Sigmoid colon (tissue), 7 donors: ENCODE data around the gene TSPAN13. TPM values are rescaled to one million over a fixed set of nuclear protein-coding genes. Genes with fewer than 3 reads are reported as not detected.
"Not testable (repeated sequence)": the region's sequence is repeated elsewhere in the genome, so short reads cannot be mapped to it uniquely, and the experiment has no call there.

ENCODE experiments used
- DNase-seq: peaks from one replicate; pipeline ENCODE4 v3.0.0-alpha.2; 2019
- H3K27ac ChIP-seq, 4 donors: fragments of 200-600 bp; sonication (generic); one replicate each; pipeline ENCODE4 v1.5.1; 2016 to 2019; ENCODE audit warnings: mild to moderate bottlenecking in 1 of 4
- H3K27me3 ChIP-seq, 3 donors: fragments of 200-600 bp; sonication (generic); one replicate each; pipeline ENCODE4 v1.5.1; 2019; ENCODE audit warnings: mild to moderate bottlenecking in 1 of 3
- H3K36me3 ChIP-seq, 4 donors: fragments of 200-600 bp; sonication (generic); one replicate each; pipeline ENCODE4 v1.5.1; 2016 to 2019
- H3K4me1 ChIP-seq, 4 donors: fragments of 200-600 bp; sonication (generic); one replicate each; pipeline ENCODE4 v1.5.1; 2017 to 2019
- H3K4me3 ChIP-seq, 4 donors: fragments of 200-600 bp; sonication (generic); one replicate each; pipeline ENCODE4 v1.5.1; 2017 to 2019; ENCODE audit warnings: mild to moderate bottlenecking in 2 of 4, moderate library complexity in 1 of 4
- H3K9me3 ChIP-seq, 4 donors: fragments of 200-600 bp in 3 of 4; sonication (generic) in 3 of 4; one replicate each; pipeline versions ENCODE4 v1.5.1 to v1.6.1; 2013 to 2019
- CTCF ChIP-seq, 4 experiments: fragments of 450-650 bp in 3 of 4; fragments of 200-600 bp in 1 of 4; IDR thresholded peaks; one replicate each; pipeline ENCODE4 v1.5.1; 2016 to 2019; ENCODE audit warnings: antibody characterized with exemption in 4 of 4, mild to moderate bottlenecking in 3 of 4, moderate library complexity in 2 of 4
- EP300 ChIP-seq, 4 donors: sonication (generic); formaldehyde crosslinking; IDR thresholded peaks; one replicate each; pipeline ENCODE4 v1.6.1; 2017; ENCODE audit warnings: antibody characterized with exemption in 4 of 4
- POLR2A ChIP-seq, 2 donors: fragments of 450-650 bp; IDR thresholded peaks; one replicate each; pipeline ENCODE4 v1.6.1; 2016; ENCODE audit warnings: antibody characterized with exemption in 2 of 2, mild to moderate bottlenecking in 2 of 2, moderate library complexity in 2 of 2
- POLR2AphosphoS5 ChIP-seq, 4 donors: sonication (generic); formaldehyde crosslinking; IDR thresholded peaks; one replicate each; pipeline ENCODE4 v1.6.1; 2017; ENCODE audit warnings: antibody characterized with exemption in 4 of 4
- WGBS, 2 donors: extraction: QIAGEN DNeasy Blood & Tissue Kit; methylation state at CpG; one replicate each; pipeline ENCODE4 v1.1.7; 2013; 5-methylcytosine and 5-hydroxymethylcytosine counted together
- intact Hi-C: fragments of 100-400 bp; cut with DNase I; formaldehyde crosslinking; loops from one replicate; pipeline ENCODE4 v1.15.1; 2023
- polyA plus RNA-seq, 3 donors: library from polyadenylated mRNA; stranded (reverse); fragments of 200-250 nt; gene quantifications; one replicate each; pipeline ENCODE4 v1.2.3, GENCODE V29; 2013
- total RNA-seq, 4 donors: library from RNA; depleted of rRNA; stranded (reverse); fragments of >200 nt; gene quantifications; one replicate each; pipeline ENCODE4 v1.1.0, GENCODE V29; 2016
- donor health status: healthy with polysubstance abuse.
- donor health status: Bipolar disorder and iron deficiency.
- donor health status: healthy.

The TSPAN13 gene
- total and polyA plus RNA-seq, 7 donors: 2.2 to 68.5 (median 6.4) TPM

- Histone ChIP-seq H3K27me3 (peaks cover 0 to 11% (median 7%) of the 10 kb centered on the region in 3 donors), H3K36me3 (no peaks in the 10 kb centered on the region), H3K27ac (no peak overlapping the region), H3K4me3 (no peak overlapping the region), H3K4me1 (peaks cover 0 to 6% (median 5%) of the 10 kb centered on the region in 4 donors), H3K9me3 (no peaks in the 10 kb centered on the region)
- DNase-seq: no peak
- no peak for TF ChIP-seq POLR2A (IDR thresholded peaks at IDR 0.05)
- no peak for TF ChIP-seq EP300 (IDR thresholded peaks at IDR 0.05)
- no peak for TF ChIP-seq POLR2AphosphoS5 (IDR thresholded peaks at IDR 0.05)
- no peak for TF ChIP-seq CTCF (IDR thresholded peaks at IDR 0.05)
- WGBS, 2 donors: 70 to 86% methylated on average over 10 of the region's 10 CpGs
- intact Hi-C loops: no loop called here
Measured at GRCh38 chr7:16758631-16759611, 5.4 kb downstream of the TSPAN13 start.

GRCh38 chr7:16759840-16760239 lies 6.3 kb downstream of the TSPAN13 start:
- intact Hi-C loops: no loop called here
- no peak for TF ChIP-seq EP300 (IDR thresholded peaks at IDR 0.05)
- no peak for TF ChIP-seq CTCF (IDR thresholded peaks at IDR 0.05)
- no peak for TF ChIP-seq POLR2AphosphoS5 (IDR thresholded peaks at IDR 0.05)
- no peak for TF ChIP-seq POLR2A (IDR thresholded peaks at IDR 0.05)
- H3K27me3 ChIP-seq: peaks cover 0 to 2% (median 0%) of the 10 kb centered on the region in 3 donors
- no peaks in the 10 kb centered on the region for H3K36me3 ChIP-seq
- H3K4me3 ChIP-seq: no peak overlapping the region
- no peak overlapping the region for H3K27ac ChIP-seq
- no peak for DNase-seq
- 98 to 100% methylated on average over 1 of the region's 1 CpG for WGBS, 2 donors
- H3K4me1 ChIP-seq: no peaks in the 10 kb centered on the region
- no peaks in the 10 kb centered on the region for H3K9me3 ChIP-seq

GRCh38 chr7:16762177-16762576 lies 8.6 kb downstream of the TSPAN13 start:
- H3K36me3 ChIP-seq: no peaks in the 10 kb centered on the region
- no peak overlapping the region for H3K27ac ChIP-seq
- no peak overlapping the region for H3K4me3 ChIP-seq
- 31 to 80% methylated on average over 4 of the region's 4 CpGs for WGBS, 2 donors
- intact Hi-C loops: no loop called here
- DNase-seq: no peak
- no peaks in the 10 kb centered on the region for H3K4me1 ChIP-seq
- H3K27me3 ChIP-seq: no peaks in the 10 kb centered on the region
- TF ChIP-seq POLR2A (IDR thresholded peaks at IDR 0.05) (no peak), EP300 (IDR thresholded peaks at IDR 0.05) (no peak), POLR2AphosphoS5 (IDR thresholded peaks at IDR 0.05) (no peak), CTCF (IDR thresholded peaks at IDR 0.05) (no peak)
- H3K9me3 ChIP-seq: no peaks in the 10 kb centered on the region

GRCh38 chr7:16764942-16765341 lies 11.4 kb downstream of the TSPAN13 start:
- Histone ChIP-seq H3K4me3 (no peak overlapping the region), H3K4me1 (no peaks in the 10 kb centered on the region), H3K9me3 (no peaks in the 10 kb centered on the region), H3K27me3 (no peaks in the 10 kb centered on the region), H3K36me3 (no peaks in the 10 kb centered on the region), H3K27ac (peak overlapping the region in 1 of 4 donors; percentile 16)
- WGBS, 2 donors: 68 to 90% methylated on average over 3 of the region's 3 CpGs
- no peak for TF ChIP-seq POLR2AphosphoS5 (IDR thresholded peaks at IDR 0.05)
- no peak for TF ChIP-seq EP300 (IDR thresholded peaks at IDR 0.05)
- intact Hi-C loops: no loop called here
- no peak for DNase-seq

- WGBS, 2 donors: 14 to 67% methylated on average over 2 of the region's 2 CpGs
- Histone ChIP-seq H3K27me3 (no peaks in the 10 kb centered on the region), H3K9me3 (no peaks in the 10 kb centered on the region), H3K27ac (peak overlapping the region in 1 of 4 donors; percentile 16), H3K36me3 (no peaks in the 10 kb centered on the region), H3K4me3 (no peak overlapping the region), H3K4me1 (no peaks in the 10 kb centered on the region)
- no peak for TF ChIP-seq POLR2A (IDR thresholded peaks at IDR 0.05)
- no peak for TF ChIP-seq EP300 (IDR thresholded peaks at IDR 0.05)
- TF ChIP-seq CTCF (IDR thresholded peaks at IDR 0.05): no peak
- TF ChIP-seq POLR2AphosphoS5 (IDR thresholded peaks at IDR 0.05): no peak
- intact Hi-C loops: no loop called here
- no peak for DNase-seq
Measured at GRCh38 chr7:16765436-16765859, 11.9 kb downstream of the TSPAN13 start.

GRCh38 chr7:16769994-16770393 lies 16.4 kb downstream of the TSPAN13 start:
- H3K27me3 ChIP-seq, H3K4me3 ChIP-seq, H3K9me3 ChIP-seq, intact Hi-C loops, H3K36me3 ChIP-seq, H3K4me1 ChIP-seq, DNase-seq, H3K27ac ChIP-seq: not testable (repeated sequence)
- WGBS, 2 donors: 93 to 98% methylated on average over 3 of the region's 3 CpGs
